Fibroblast of villous mesenchyme (primary cell): ENCODE results near the gene UQCRFS1. TPM values are rescaled to one million over a fixed set of nuclear protein-coding genes. Genes with fewer than 3 reads are reported as not detected.
"Not testable (repeated sequence)": the region's sequence is repeated elsewhere in the genome, so short reads cannot be mapped to it uniquely, and the experiment has no call there.

Experiments used
- DNase-seq: peaks from one replicate; pipeline ENCODE4 v3.0.0-alpha.2; 2010; ENCODE audit warnings: low read depth
- H3K4me3 ChIP-seq: 2 replicates; pipeline ENCODE4 v1.5.1; 2011; ENCODE audit warnings: low read depth, mild to moderate bottlenecking, low read length
- CTCF ChIP-seq: IDR thresholded peaks from 2 replicates; pipeline ENCODE4 v1.5.1; 2012; ENCODE audit warnings: low read depth, mild to moderate bottlenecking, low read length; ENCODE audit not compliant: insufficient read depth
- total RNA-seq: library from RNA; depleted of rRNA; stranded (reverse); fragments of >200 nt; gene quantifications from 2 replicates; pipeline ENCODE4 v1.2.3, GENCODE V29; 2012

Gene UQCRFS1
- total RNA-seq, 1 donor, result 32.0 TPM

GRCh38 chr19:29216021-29216420 is 3.1 kb upstream of the UQCRFS1 start:
- H3K4me3 ChIP-seq, result no peak overlapping the region
- TF ChIP-seq CTCF, result no peak
- peak; percentile 3 for DNase-seq

GRCh38 chr19:29215322-29215845 is 2.4 kb upstream of the UQCRFS1 start:
- no peak for TF ChIP-seq CTCF
- DNase-seq, result no peak
- H3K4me3 ChIP-seq, result no peak overlapping the region

- DNase-seq, result no peak
- no peak for TF ChIP-seq CTCF
- no peak overlapping the region for H3K4me3 ChIP-seq
These were observed 1.5 kb upstream of the UQCRFS1 start for GRCh38 chr19:29214411-29214810.

- peak; percentile 44 for DNase-seq
- no peak for TF ChIP-seq CTCF
- H3K4me3 ChIP-seq, result peak overlapping the region; percentile 90
These were observed 649 bp downstream of the UQCRFS1 start for GRCh38 chr19:29212356-29212647.

GRCh38 chr19:29211562-29212355 is 1.2 kb downstream of the UQCRFS1 start:
- DNase-seq, result peak; percentile 1
- H3K4me3 ChIP-seq, result peak overlapping the region; percentile 90
- TF ChIP-seq CTCF, result no peak

GRCh38 chr19:29211041-29211440 is 1.9 kb downstream of the UQCRFS1 start:
- not testable (repeated sequence) for DNase-seq, H3K4me3 ChIP-seq

GRCh38 chr19:29210502-29210901 is 2.4 kb downstream of the UQCRFS1 start:
- H3K4me3 ChIP-seq, DNase-seq: not testable (repeated sequence)

- DNase-seq, H3K4me3 ChIP-seq: not testable (repeated sequence)
These were observed 5.4 kb downstream of the UQCRFS1 start for GRCh38 chr19:29207403-29208187.
